Endothelial cell of umbilical vein (primary cell): Measurements from ENCODE around the gene PPP4C. TPM values are rescaled to one million over a fixed set of nuclear protein-coding genes. Genes with fewer than 3 reads are reported as not detected.

Source experiments
- BruUV-seq: library from RNA; stranded (reverse); fragments of 400-500 nt; replicated peaks from 2 replicates; lab custom pipeline; 2021; lab: Mats Ljungman, UMichigan
- CTCF ChIA-PET: fragments of 300-600, 350-600 bp; sonication (Branson Sonifier 250); formaldehyde crosslinking; loops from one replicate; lab custom pipeline; 2021; ENCODE audit warnings: antibody characterized with exemption, inconsistent platforms; lab: Charles Lee
- POLR2A ChIA-PET: fragments of 300-600, 350-600 bp; sonication (Branson Sonifier 250); formaldehyde crosslinking; loops from one replicate; lab custom pipeline; 2021; ENCODE audit warnings: antibody characterized with exemption, inconsistent platforms; lab: Charles Lee
- DNase-seq: peaks from one replicate; pipeline ENCODE4 v3.0.0-alpha.2; 2011; ENCODE audit warnings: low read depth, low spot score
- FAIRE-seq: peaks from 2 replicates; lab custom pipeline; 2011; peaks lifted over from hg19 to GRCh38; lab: Jason Lieb, UNC
- H2AFZ ChIP-seq: 2 replicates; pipeline ENCODE4 v1.6.0; 2012; ENCODE audit warnings: low read depth, low read length, control low read depth, inconsistent platforms
- H3K27ac ChIP-seq: 2 replicates; pipeline ENCODE4 v1.5.1; 2011; ENCODE audit warnings: low read depth, mild to moderate bottlenecking, control low read depth, low read length, moderate library complexity; ENCODE audit not compliant: insufficient read depth
- H3K27me3 ChIP-seq, 2 experiments: 2 replicates each; pipeline versions ENCODE4 v1.6.0 to v1.6.1; 2011; ENCODE audit warnings: low read length in 2 of 2, mixed read lengths in 1 of 2; ENCODE audit not compliant: control insufficient read depth in 2 of 2, insufficient read depth in 2 of 2
- H3K36me3 ChIP-seq, 2 experiments: 2 replicates in 1 of 2; 3 replicates in 1 of 2; pipeline ENCODE4 v1.5.1; 2011; ENCODE audit warnings: low read length in 2 of 2, mild to moderate bottlenecking in 1 of 2, moderate library complexity in 1 of 2; ENCODE audit not compliant: control insufficient read depth in 2 of 2, insufficient read depth in 2 of 2; ENCODE audit errors: extremely low read depth in 1 of 2
- H3K4me1 ChIP-seq: 3 replicates; pipeline ENCODE4 v1.5.1; 2011; ENCODE audit warnings: mild to moderate bottlenecking, low read length; ENCODE audit not compliant: control insufficient read depth, insufficient read depth; ENCODE audit errors: extremely low read depth
- H3K4me2 ChIP-seq: 2 replicates; pipeline ENCODE4 v1.6.1; 2011; ENCODE audit warnings: low read length, control low read depth, mixed read lengths; ENCODE audit not compliant: insufficient read depth
- H3K4me3 ChIP-seq, 3 experiments: fragments of 200-600 bp in 1 of 3; sonication (generic), shearing (Covaris generic) in 1 of 3; replicated peaks in 1 of 3; 2 replicates each; pipeline ENCODE4 v1.5.1; 2011 to 2016; ENCODE audit warnings: control low read depth in 3 of 3, low read length in 3 of 3, mild to moderate bottlenecking in 2 of 3, inconsistent platforms in 1 of 3, low read depth in 1 of 3, moderate library complexity in 1 of 3; ENCODE audit not compliant: insufficient read depth in 1 of 3
- H3K79me2 ChIP-seq: 2 replicates; pipeline ENCODE4 v1.6.0; 2012; ENCODE audit warnings: low read length, inconsistent platforms; ENCODE audit not compliant: control insufficient read depth, insufficient read depth
- H3K9ac ChIP-seq: replicated peaks from 2 replicates; pipeline ENCODE3; 2011; ENCODE audit warnings: low read length, control low read depth; ENCODE audit not compliant: insufficient read depth; ENCODE audit errors: extremely low read depth
- H3K9me1 ChIP-seq: replicated peaks from 3 replicates; pipeline ENCODE4 v1.6.0; 2011; ENCODE audit warnings: mild to moderate bottlenecking, low read length; ENCODE audit not compliant: control insufficient read depth, insufficient read depth; ENCODE audit errors: extremely low read depth
- H3K9me3 ChIP-seq: replicated peaks from 2 replicates; pipeline ENCODE4 v1.5.1; 2012; ENCODE audit warnings: low read length, inconsistent platforms; ENCODE audit not compliant: control insufficient read depth, insufficient read depth
- H4K20me1 ChIP-seq: replicated peaks from 2 replicates; pipeline ENCODE3; 2011; ENCODE audit warnings: mild to moderate bottlenecking, low read length; ENCODE audit not compliant: control insufficient read depth, insufficient read depth; ENCODE audit errors: extremely low read depth
- CTCF ChIP-seq, 2 donors: IDR thresholded peaks; 1 replicate in 1 of 2; 2 replicates in 1 of 2; pipeline ENCODE4 v1.5.1; 2011; ENCODE audit warnings: low read length in 2 of 2, mild to moderate bottlenecking in 2 of 2, moderate library complexity in 2 of 2, control low read depth in 1 of 2, inconsistent platforms in 1 of 2, low read depth in 1 of 2; ENCODE audit not compliant: insufficient read depth in 1 of 2; ENCODE audit errors: extremely low read depth in 1 of 2
- EZH2 ChIP-seq: IDR thresholded peaks from 2 replicates; pipeline ENCODE4 v1.6.1; 2012; ENCODE audit warnings: borderline replicate concordance, low read depth, mild to moderate bottlenecking, moderate library complexity, low read length, inconsistent platforms; ENCODE audit not compliant: severe bottlenecking
- FOS ChIP-seq: IDR thresholded peaks from 2 replicates; pipeline ENCODE4 v1.6.1; 2011; ENCODE audit warnings: mild to moderate bottlenecking, low read length, moderate library complexity, borderline replicate concordance; ENCODE audit not compliant: insufficient read depth
- GATA2 ChIP-seq: IDR thresholded peaks from 2 replicates; pipeline ENCODE4 v1.7.0; 2011; ENCODE audit warnings: low read depth, mild to moderate bottlenecking, moderate library complexity, mixed read lengths, low read length; ENCODE audit not compliant: insufficient read length, insufficient read depth
- JUN ChIP-seq: IDR thresholded peaks from 2 replicates; pipeline ENCODE4 v1.6.1; 2011; ENCODE audit warnings: borderline replicate concordance, low read depth; ENCODE audit not compliant: insufficient read length, insufficient read depth
- MAX ChIP-seq: IDR thresholded peaks from 2 replicates; pipeline ENCODE4 v1.6.1; 2011; ENCODE audit not compliant: insufficient read depth, insufficient read length
- MYC ChIP-seq: IDR thresholded peaks from one replicate; pipeline ENCODE4 v1.6.1; 2011; ENCODE audit warnings: mild to moderate bottlenecking, low read depth, low read length
- POLR2A ChIP-seq: IDR thresholded peaks from 2 replicates; pipeline ENCODE4 v1.6.1; 2012; ENCODE audit warnings: low read depth, mild to moderate bottlenecking, control low read depth, low read length
- POLR2AphosphoS5 ChIP-seq: IDR thresholded peaks from 2 replicates; pipeline ENCODE4 v1.6.1; 2012; ENCODE audit warnings: low read depth, mild to moderate bottlenecking, control low read depth, low read length, moderate library complexity; ENCODE audit not compliant: insufficient read depth
- dilution Hi-C: fragments of 300-500 bp; cut with MboI; formaldehyde crosslinking; loops from one replicate; pipeline ENCODE4 v1.15.0; 2019; ENCODE audit warnings: low sequenced_read_pairs; ENCODE audit not compliant: extremely low pct_ligation_motif_present
- intact Hi-C: fragments of 100-400 bp; cut with micrococcal nuclease; formaldehyde crosslinking; loops from one replicate; pipeline ENCODE4 v1.10.0; 2022
- polyA plus RNA-seq, 4 experiments: library from polyadenylated mRNA; depleted of rRNA in 3 of 4; stranded (reverse) in 3 of 4; unstranded in 1 of 4; fragments of >200 nt; gene quantifications; 2 replicates each; pipeline versions ENCODE4 v1.2.1 to v1.2.3, GENCODE V29; 2011 to 2012; ENCODE audit warnings: missing spikeins in 1 of 4
- total RNA-seq: library from RNA; stranded (reverse); gene quantifications from 2 replicates; pipeline ENCODE4 v1.2.3, GENCODE V29; 2021

Gene PPP4C
- total and polyA plus RNA-seq, 2 donors (not counting 3 experiments of a cell fraction or from before 2014, with no cell fraction given), result 167 to 327 TPM

DNA sequence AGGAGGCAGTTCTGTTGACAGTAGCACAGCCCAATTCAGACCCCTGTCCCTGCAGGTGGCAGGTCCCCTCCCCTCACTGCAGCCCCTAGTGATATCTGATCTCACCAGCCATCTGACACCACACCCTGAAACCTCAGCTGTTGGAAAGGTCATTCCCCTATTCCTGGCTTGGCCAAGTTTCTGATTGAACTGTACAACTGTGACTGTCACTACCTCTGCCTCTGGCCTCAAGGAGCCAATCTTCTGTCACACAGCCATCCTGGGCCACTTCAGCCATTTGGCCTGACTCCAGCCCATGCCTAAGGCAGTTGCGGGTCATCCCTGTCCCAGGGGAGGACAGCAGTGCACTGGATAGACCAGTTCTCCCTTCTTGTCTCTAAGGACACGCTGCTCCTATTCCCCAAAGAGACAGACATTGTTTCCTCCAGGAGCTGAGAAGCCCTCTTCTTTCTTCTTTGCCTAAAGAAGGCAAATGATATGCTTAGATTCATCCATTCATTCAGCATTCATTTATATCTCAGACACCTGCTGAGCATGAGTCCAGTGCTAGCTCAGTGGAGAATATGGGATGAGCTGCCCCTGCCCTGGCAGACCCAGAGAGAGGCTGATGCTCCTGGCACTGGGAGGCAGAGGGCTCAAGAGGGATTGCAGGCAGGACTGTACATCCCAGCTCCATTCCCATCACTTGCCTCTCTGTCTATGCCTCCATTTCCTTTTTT lies 14.8 kb upstream of the PPP4C start:
- DNase-seq (no peak), FAIRE-seq (no peak)
- Histone ChIP-seq H3K27me3 (no peaks in the 10 kb centered on the region), H3K9ac (no peak overlapping the region), H3K27ac (no peak overlapping the region), H2AFZ (no peak overlapping the region), H3K4me3 (no peak overlapping the region), H4K20me1 (no peaks in the 10 kb centered on the region), H3K9me1 (no peaks in the 10 kb centered on the region), H3K4me2 (no peak overlapping the region), H3K4me1 (peaks cover 16% of the 10 kb centered on the region), H3K9me3 (no peaks in the 10 kb centered on the region), H3K36me3 (peaks cover 0 to 5% of the 10 kb centered on the region in 2 experiments), H3K79me2 (peaks cover 3% of the 10 kb centered on the region)
- ChIA-PET CTCF (no interaction called here), POLR2A (no interaction called here)
- TF ChIP-seq EZH2 (no peak), JUN (no peak), POLR2AphosphoS5 (no peak), FOS (no peak)
- intact Hi-C loops, result no loop called here
- no TSS peak for BruUV-seq
- dilution Hi-C loops, result no loop called here

DNA sequence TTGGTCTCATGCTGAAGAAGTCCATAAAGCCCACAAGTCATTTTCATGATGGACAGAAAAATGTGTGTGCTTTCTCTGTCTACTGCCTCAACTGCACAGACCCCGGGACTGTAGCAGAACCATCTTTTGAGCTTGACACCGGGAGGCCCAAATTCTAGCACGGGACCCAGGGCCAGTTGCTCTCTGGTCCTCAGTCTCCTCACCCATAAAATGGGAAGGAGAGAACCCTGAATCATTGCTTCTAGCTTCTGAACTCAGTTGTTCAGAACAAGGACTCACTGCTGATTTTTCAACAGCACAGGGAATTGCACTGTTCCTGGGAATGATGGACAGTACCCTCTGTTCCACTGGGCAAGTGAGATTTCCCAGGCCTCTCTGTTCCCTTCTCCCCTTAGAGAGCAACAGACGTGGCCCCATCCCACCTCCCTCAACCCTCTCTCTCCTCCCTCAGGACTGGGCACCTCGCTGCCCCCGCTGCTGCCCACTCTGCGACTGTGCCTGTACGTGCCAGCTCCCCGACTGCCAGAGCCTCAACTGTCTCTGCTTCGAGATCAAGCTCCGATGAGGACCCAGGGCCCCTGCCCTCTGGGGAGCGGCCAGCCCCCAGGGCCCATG lies 12.4 kb upstream of the PPP4C start:
- BruUV-seq, result no TSS peak
- Histone ChIP-seq H3K9me1 (no peaks in the 10 kb centered on the region), H3K4me3 (no peak overlapping the region), H3K27ac (peak overlapping the region; percentile 71), H3K4me1 (peaks cover 29% of the 10 kb centered on the region), H3K4me2 (no peak overlapping the region), H3K9me3 (no peaks in the 10 kb centered on the region), H3K27me3 (no peaks in the 10 kb centered on the region), H3K9ac (peak overlapping the region; percentile 63), H3K36me3 (peaks cover 6 to 8% of the 10 kb centered on the region in 2 experiments), H2AFZ (peak overlapping the region; percentile 38), H3K79me2 (peaks cover 24% of the 10 kb centered on the region), H4K20me1 (no peaks in the 10 kb centered on the region)
- dilution Hi-C loops, result no loop called here
- intact Hi-C loops, result no loop called here
- DNase-seq (no peak), FAIRE-seq (no peak)
- CTCF ChIA-PET, result interaction anchor here (1.6 to 4.5 kb wide), 3 partner anchors 7 to 29 kb away, joined by 4 to 53 read pairs (median 28); partner anchors contain the start of gene TBX6
- POLR2A ChIA-PET, result interaction anchor here (0.6 kb wide), 1 partner anchor 29 kb away, joined by 3 read pairs; no protein-coding TSS in a partner anchor
- TF ChIP-seq POLR2AphosphoS5, result no peak
- no peak for TF ChIP-seq EZH2
- TF ChIP-seq CTCF (IDR thresholded peaks at IDR 0.05; ENCODE audit: extremely low read depth in 1 of 2, insufficient read depth in 1 of 2, low read depth in 1 of 2, low read length in 2 of 2), result no peak
- no peak for TF ChIP-seq POLR2A
- TF ChIP-seq MAX, result no peak
- TF ChIP-seq FOS, result no peak
- TF ChIP-seq MYC, result no peak
- no peak for TF ChIP-seq JUN
- TF ChIP-seq GATA2, result no peak
